Measurements from ENCODE around the gene MSANTD1.
A peak's percentile ranks its signal among the peaks of the same experiment; 100 is the strongest.
"Not testable (repeated sequence)": the region's sequence is repeated elsewhere in the genome, so short reads cannot be mapped to it uniquely, and the experiment has no call there.

Gene MSANTD1

DNA sequence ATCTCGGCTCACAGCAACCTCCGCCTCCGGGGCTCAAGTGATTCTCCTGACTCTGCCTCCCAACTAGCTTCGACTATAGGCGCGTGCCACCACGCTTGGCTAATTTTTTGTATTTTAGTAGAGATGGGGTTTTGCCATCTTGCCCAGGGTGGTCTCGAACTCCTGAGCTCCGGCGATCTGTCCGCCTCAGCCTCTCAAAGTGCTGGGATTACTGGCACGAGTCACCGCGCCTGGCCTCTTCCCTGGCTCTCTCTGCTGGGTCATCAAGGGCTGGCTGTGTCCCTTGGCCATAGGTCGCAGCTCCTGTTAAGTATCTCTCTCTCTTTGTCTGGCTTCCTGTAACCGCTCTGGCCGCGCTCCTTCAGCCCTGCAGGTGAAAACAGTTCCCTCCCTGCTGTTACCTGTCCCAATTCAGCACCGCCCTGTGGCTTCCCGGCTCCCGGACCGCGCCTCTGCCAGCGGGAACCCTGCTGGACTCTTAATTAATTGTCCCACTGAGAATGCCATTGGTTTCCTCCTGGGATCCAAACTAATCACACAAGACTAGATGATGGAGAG is 42.5 kb downstream of the MSANTD1 start:
- no peak for DNase-seq

GRCh38 chr4:3291969-3292570 is 43.1 kb downstream of the MSANTD1 start:
- DNase-seq: peak; percentile 62

- DNase-seq: peak; percentile 93
Measured at GRCh38 chr4:3292571-3293400, 43.8 kb downstream of the MSANTD1 start, which contains the start of gene RGS12. RGS12 (plus strand) TSS chr4:3293021; CDS start chr4:3316171, 23,150 bp downstream.

GRCh38 chr4:3293401-3294391 is 44.7 kb downstream of the MSANTD1 start:
- no peak for DNase-seq

DNA sequence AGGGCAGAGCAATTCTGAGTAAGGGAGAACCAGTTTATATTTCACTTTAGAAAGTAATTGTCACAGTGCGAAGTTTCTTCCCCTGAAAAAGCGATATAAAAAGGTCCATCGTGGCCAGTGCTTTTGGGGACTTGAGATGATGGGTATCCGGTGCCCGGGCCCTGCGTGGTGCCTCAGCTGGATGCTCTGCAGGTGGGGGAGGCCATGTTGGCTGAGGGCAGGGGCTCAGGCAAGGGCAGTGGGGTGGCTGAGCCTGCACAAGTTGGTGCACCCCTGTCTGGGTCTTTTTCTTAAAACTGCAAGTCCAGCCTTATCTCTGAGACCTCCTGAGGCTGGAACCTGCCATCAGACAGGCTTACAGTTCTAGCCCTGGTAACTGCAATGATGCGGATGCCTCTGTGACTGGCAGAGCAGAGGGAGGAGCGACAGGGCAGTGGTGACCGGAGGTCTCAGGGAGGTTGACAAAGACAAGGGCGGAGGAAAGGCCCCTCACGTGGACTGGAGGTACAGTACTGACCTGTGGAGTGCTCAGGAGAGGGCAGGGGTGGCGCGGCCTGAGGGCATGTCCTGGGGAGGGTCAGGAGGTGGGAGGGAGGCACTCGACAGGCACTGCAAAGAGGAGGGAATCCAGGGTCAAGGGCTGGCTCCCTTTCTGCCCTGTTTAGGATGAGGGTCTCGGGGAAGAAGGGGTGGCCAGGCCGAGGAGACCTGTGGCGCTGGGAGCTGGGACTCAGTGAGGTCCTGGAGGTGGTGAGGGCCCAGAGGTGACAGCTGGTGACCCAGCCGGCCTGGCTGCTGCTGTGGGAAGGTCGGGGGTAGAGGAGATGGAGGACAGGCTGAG is 45.7 kb downstream of the MSANTD1 start:
- no peak for DNase-seq

GRCh38 chr4:3295837-3296624 is 47.1 kb downstream of the MSANTD1 start:
- DNase-seq: no peak

DNA sequence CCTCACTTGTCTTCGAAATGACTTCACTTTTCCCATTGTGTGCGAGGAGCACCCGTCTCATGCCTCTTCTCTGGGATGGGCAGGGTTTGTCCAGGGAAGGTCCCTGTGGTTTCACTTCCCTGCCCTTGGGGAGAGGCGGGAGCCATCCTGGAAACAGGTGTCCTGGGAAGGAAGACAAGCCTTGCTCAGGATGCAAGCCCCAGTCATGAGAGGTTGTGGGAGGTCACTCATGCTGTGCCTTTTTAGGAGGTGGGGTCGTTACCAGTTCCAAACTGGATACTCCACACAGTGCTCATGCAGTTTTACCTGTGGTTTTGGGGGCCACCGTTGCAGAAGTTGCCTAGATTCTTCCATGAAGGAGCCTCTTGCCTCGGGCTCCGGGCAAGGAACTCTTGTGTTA is 47.7 kb downstream of the MSANTD1 start:
- no peak for DNase-seq

- DNase-seq: no peak
Measured at GRCh38 chr4:3297066-3297859, 48.3 kb downstream of the MSANTD1 start.

GRCh38 chr4:3299122-3299975 is 50.4 kb downstream of the MSANTD1 start:
- DNase-seq: peak; percentile 36

- DNase-seq: no peak
Measured at GRCh38 chr4:3299976-3300671, 51.2 kb downstream of the MSANTD1 start.

DNA sequence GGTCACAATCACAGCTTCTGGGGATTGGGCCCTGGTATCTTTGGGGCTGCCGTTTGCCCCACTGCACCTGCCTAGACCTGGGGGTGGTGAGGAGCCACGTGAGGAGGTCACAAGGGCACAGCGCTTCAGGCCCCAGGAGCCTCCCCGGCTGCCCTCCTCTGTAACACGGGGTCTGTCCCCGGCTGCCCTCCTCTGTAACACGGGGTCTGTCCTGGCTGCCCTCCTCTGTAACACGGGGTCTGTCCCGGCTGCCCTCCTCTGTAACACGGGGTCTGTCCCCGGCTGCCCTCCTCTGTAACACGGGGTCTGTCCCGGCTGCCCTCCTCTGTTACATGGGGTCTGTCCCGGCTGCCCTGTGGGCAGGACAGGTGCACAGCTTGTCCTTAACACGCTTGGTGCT is 51.9 kb downstream of the MSANTD1 start:
- DNase-seq: not testable (repeated sequence)

GRCh38 chr4:3301450-3302172 is 52.7 kb downstream of the MSANTD1 start:
- DNase-seq: no peak

DNA sequence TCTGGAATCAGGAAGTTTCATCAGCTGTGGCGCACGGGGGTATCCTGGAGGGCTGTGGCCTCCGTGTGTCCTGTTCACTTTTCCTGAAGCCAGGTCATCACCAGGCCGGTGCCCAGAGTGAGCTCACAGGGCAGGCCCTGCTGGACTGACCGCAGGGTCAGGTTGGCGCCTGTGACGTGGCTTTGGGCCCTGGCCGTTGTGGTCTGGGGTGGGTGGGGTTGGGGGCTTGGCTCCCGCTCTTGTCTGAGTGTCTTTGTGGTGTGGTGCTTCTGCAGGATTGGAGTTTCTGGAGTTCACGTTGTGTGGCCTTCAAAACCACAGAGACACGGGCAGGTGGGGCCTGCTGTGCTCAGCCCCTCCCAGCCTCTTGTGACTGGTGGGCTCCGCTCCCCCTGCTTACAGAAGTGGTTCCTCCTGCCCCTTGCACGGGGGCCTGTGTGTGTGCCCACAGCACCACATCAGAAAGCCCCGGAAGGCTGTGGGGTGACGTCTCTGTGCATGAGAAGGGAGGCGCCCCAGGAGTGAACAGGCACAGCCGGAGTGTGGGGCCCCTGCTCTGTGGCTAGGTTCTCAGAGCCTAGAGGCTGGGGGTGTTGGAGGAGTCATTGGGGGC is 53.3 kb downstream of the MSANTD1 start:
- no peak for DNase-seq

DNA sequence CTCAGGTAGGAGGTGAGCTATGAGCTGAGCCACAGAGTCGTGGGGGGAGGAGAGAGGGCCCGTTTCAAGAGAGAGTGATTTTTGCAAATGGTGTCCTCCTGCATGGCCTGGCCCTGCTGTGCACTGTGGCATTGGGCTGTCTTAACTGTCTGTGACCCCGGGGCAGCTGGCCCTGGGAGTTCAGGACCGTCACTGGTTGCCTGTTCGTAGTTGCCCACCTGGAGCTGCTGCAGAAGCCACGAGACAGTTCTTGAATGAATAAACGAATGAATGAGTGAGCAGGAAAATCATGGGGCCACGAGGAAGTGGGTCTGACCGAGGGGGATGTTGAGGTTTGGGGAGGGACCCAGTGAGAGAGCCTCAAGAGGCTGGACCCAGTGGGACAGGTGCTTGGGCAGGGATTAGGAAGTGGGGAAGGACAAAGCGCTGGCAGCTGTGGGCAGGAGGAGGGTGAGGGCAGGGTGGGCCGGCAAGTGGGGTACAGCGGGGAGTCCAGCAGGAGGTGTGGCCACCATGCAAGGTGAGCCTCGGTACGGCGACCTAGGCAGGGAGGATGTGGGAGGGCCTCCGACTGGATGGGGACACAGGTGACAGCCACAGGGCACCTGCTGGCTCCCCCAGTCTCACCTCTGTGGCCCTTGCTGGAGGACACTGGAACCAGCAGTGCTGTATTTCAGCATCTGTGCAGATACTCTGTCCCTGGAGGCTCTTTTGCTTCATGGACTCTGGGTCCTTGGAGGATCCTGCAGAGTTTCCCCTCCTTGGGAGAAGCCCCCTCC is 54.0 kb downstream of the MSANTD1 start:
- no peak for DNase-seq

DNA sequence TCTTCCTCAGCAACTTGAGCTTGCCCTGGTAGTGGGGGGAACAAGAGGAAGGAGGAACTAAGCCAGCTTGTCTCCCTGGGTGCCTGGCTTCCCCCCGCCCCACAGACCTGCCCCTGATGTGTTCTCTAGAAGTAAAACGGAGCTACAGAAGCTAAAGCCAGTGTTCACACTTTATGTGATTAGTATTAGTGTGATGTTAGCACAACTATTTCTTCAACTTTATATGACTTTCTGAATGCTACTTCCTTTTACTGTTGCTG is 54.5 kb downstream of the MSANTD1 start:
- DNase-seq: no peak

DNA sequence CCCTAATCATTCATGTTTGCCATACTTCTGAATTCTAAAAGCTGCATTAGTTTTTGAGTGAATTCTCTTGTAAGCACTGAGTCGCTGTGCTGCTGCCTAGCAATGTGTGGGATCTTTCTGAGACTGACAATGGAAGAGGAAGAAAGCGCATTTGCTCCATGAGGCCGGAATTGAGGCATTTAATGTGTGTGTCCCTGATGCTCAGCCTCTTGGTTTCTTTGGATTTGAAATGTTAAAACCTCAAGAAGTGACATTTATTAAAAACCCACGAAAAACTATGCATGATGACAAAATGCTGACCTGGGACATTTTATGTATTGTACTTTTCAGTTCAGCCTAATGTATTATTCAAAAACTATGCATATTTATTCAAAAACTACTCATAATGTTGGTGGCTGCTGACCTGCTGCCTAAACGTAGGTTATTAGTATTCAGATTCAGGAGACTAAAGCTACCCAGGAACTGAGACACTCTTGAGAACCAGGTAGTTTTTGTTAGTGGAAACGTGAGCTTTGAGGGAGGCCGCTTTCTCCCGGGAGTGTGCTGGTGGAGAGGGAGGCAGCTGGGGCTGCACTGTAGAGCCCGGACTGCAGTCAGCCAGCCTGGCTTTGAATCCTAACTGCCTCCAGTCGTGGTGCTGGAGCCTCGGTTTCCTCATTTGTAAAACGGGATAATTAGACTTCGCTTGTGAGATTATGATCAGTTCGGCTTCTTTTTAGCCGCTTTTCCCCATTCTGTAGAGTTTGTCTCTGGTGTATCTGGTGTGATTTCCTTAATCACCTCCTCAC is 55.2 kb downstream of the MSANTD1 start:
- DNase-seq: peak; percentile 28

Data from midbrain (tissue), 1 donor.